ENCODE results near the gene RUBCN.
"Not testable (repeated sequence)": the region's sequence is repeated elsewhere in the genome, so short reads cannot be mapped to it uniquely, and the experiment has no call there.

DNA sequence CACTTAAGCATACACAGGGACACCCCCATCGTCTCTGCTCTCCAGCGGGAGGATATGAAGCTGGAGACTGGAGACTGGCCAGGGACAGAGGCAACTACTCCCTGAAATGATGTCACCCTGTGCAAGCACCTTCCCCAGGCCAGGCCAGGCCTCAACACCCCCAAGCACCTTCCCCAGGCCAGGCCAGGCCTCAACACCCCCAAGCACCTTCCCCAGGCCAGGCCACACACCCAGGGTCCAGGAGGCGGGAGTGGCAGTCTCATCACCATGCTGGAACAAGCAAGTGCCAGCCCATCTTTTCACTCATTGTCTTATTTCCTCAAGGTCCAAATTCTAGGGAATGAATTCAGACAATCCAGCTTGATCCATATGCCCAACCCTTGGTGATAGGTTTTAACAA is 69.4 kb downstream of the RUBCN start:
- not testable (repeated sequence) for TF ChIP-seq POLR2AphosphoS5 (IDR thresholded peaks at IDR 0.05; ENCODE audit: borderline replicate concordance, low read depth, low read length); EZH2 (IDR thresholded peaks at IDR 0.05); FOXP2 (optimal IDR thresholded peaks at IDR 0.05; ENCODE audit: control extremely low read depth, extremely low read length, insufficient read depth)
